ENCODE data around the gene C2CD2.

The C2CD2 gene

GRCh38 chr21:41884501-41885030, 69.3 kb downstream of the C2CD2 start:
- no peak overlapping the region for H3K4me3 ChIP-seq (ENCODE audit: low read length)
- DNase-seq (ENCODE audit: low read depth) = no peak
- TF ChIP-seq CTCF (conservative IDR thresholded peaks at IDR 0.05; ENCODE audit: low read length) = no peak

GRCh38 chr21:41883582-41883981, 70.2 kb downstream of the C2CD2 start:
- H3K4me3 ChIP-seq (ENCODE audit: low read length) = no peak overlapping the region
- no peak for TF ChIP-seq CTCF (conservative IDR thresholded peaks at IDR 0.05; ENCODE audit: low read length)
- DNase-seq (ENCODE audit: low read depth) = no peak

- no peak overlapping the region for H3K4me3 ChIP-seq (ENCODE audit: low read length)
- no peak for TF ChIP-seq CTCF (conservative IDR thresholded peaks at IDR 0.05; ENCODE audit: low read length)
- no peak for DNase-seq (ENCODE audit: low read depth)
Observed at GRCh38 chr21:41881051-41881450, 72.8 kb downstream of the C2CD2 start.

- peak overlapping the region; percentile 59 for H3K4me3 ChIP-seq (ENCODE audit: low read length)
- no peak for TF ChIP-seq CTCF (conservative IDR thresholded peaks at IDR 0.05; ENCODE audit: low read length)
Observed at GRCh38 chr21:41880153-41880552, 73.7 kb downstream of the C2CD2 start.

GRCh38 chr21:41879190-41879998, 74.4 kb downstream of the C2CD2 start, which contains the start of gene PRDM15:
PRDM15 (minus strand) TSS chr21:41879344; CDS start chr21:41860363, 18,981 bp downstream.
- peak; percentile 91 for DNase-seq (ENCODE audit: low read depth)
- peak within 1 kb of the TSS; percentile 83 for H3K4me3 ChIP-seq (ENCODE audit: low read length)
- no peak for TF ChIP-seq CTCF (conservative IDR thresholded peaks at IDR 0.05; ENCODE audit: low read length)

More at GRCh38 chr21:41880153-41880552, 73.7 kb downstream of the C2CD2 start:
- DNase-seq (ENCODE audit: low read depth) = no peak

- TF ChIP-seq CTCF (conservative IDR thresholded peaks at IDR 0.05; ENCODE audit: low read length) = no peak
- peak overlapping the region; percentile 83 for H3K4me3 ChIP-seq (ENCODE audit: low read length)
- peak; percentile 89 for DNase-seq (ENCODE audit: low read depth)
Observed at GRCh38 chr21:41878831-41879189, 75.0 kb downstream of the C2CD2 start.

Data from AG10803 (cell line).